ENCODE measurements around the gene GNAI2.

GNAI2 gene

DNA sequence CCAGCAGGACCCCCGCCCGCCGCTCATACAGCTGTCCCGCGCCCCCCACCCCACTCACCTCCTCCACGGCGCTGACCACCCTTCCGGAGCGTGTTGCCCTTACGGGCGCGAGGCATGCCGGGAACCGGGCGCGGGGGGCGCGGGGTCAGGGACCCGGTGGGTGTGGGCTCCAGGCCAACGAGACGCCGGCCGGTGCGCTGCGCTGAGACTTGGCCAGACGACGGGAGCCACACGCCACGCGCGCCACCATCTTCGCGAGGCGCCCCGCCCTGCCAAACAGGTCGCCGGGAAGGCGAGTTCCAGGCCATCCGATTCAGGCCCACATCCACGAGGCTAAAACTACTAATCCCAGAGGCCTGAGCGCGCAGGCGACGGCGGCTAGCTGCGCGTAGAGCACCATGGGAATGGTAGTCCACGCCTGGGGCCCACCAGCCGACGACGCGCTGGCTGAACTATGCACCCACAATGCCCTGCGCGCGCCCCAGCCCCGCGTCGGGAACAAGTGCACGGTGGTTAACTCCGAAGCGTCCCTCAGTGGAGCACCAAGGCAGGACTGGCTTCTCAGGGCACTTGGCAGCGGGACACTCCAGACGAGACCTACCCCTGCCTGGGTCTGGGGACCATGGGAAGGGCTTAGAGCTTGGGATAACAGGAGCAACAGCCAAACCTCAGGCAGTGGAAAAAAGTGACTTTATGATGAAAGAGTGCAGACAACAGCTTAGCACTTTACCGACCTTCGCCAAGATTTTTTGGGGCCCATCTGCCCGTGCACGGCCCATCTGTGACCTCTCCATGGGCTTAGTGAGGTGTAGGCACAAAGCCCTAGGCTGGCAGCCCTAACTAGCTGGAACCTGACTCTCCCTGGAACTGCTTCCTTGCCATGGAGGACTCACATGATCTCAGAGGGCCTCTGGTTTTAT, 56.4 kb downstream of the GNAI2 start, which contains the start of gene IFRD2:
Gene IFRD2 (minus strand): TSS at position 271 of the 920 bp plus-strand sequence. CDS start 155 bp downstream, at position 116.
- H3K27me3 ChIP-seq = no peaks in the 10 kb centered on the region
- peak within 1 kb of the TSS; percentile 69 for H3K27ac ChIP-seq
- H3K4me1 ChIP-seq (ENCODE audit: control insufficient read depth in 1 of 2, insufficient read depth in 1 of 2, low read depth in 1 of 2, low read length in 1 of 2) = peaks cover 19 to 23% of the 10 kb centered on the region in 2 experiments
- TF ChIP-seq, protein P1, sequence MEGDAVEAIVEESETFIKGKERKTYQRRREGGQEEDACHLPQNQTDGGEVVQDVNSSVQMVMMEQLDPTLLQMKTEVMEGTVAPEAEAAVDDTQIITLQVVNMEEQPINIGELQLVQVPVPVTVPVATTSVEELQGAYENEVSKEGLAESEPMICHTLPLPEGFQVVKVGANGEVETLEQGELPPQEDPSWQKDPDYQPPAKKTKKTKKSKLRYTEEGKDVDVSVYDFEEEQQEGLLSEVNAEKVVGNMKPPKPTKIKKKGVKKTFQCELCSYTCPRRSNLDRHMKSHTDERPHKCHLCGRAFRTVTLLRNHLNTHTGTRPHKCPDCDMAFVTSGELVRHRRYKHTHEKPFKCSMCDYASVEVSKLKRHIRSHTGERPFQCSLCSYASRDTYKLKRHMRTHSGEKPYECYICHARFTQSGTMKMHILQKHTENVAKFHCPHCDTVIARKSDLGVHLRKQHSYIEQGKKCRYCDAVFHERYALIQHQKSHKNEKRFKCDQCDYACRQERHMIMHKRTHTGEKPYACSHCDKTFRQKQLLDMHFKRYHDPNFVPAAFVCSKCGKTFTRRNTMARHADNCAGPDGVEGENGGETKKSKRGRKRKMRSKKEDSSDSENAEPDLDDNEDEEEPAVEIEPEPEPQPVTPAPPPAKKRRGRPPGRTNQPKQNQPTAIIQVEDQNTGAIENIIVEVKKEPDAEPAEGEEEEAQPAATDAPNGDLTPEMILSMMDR (IDR thresholded peaks at IDR 0.05) = peak; percentile 32
- H3K4me3 ChIP-seq (ENCODE audit: low read depth in 1 of 2, low read length in 1 of 2) = peak within 1 kb of the TSS; percentile 59 to 82
- peaks cover 12% of the 10 kb centered on the region for H3K36me3 ChIP-seq
- no peaks in the 10 kb centered on the region for H3K9me3 ChIP-seq

DNA sequence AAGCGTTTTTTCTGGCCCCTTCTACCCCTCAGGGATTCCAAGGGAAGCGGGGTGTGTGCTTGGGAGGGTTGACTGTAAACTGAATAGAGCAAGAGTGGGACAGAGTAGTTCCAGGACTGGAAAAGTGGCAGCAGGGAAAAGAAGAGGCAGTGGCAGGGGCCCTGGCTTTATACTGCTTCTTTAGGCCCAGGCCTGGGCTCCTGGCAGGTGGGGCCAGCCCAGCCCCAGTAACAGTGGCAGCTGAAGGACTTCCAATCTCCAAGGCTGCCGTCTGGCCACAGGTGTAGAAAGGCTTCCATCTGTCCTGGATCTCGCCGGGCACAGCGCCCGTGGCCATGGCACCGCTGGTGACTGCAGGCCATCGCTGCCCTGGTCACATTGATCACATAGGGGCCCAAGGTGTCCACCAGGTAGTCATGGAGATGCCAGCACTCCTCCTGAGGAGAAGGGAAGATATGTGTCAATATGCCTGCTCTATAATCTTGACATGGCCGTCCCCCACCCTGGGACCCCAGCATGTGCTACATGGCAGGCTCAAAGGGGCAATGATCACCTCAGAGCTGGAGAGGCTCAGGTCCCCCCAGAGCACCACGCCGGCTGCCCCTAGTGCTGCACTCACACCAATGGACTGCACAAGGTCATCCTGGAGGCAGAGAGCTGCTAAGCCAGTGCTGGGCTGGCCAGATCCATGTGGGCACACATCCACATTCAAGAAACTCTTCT, 57.2 kb downstream of the GNAI2 start:
- H3K4me1 ChIP-seq (ENCODE audit: control insufficient read depth in 1 of 2, insufficient read depth in 1 of 2, low read depth in 1 of 2, low read length in 1 of 2) = peaks cover 27 to 31% of the 10 kb centered on the region in 2 experiments
- no peaks in the 10 kb centered on the region for H3K27me3 ChIP-seq
- peaks cover 5% of the 10 kb centered on the region for H3K36me3 ChIP-seq
- TF ChIP-seq, protein P1 (IDR thresholded peaks at IDR 0.05) = no peak
- H3K9me3 ChIP-seq = no peaks in the 10 kb centered on the region
- H3K27ac ChIP-seq = peak overlapping the region; percentile 69
- peak overlapping the region in 1 of 2 experiments; percentile 59 for H3K4me3 ChIP-seq (ENCODE audit: low read depth in 1 of 2, low read length in 1 of 2)

DNA sequence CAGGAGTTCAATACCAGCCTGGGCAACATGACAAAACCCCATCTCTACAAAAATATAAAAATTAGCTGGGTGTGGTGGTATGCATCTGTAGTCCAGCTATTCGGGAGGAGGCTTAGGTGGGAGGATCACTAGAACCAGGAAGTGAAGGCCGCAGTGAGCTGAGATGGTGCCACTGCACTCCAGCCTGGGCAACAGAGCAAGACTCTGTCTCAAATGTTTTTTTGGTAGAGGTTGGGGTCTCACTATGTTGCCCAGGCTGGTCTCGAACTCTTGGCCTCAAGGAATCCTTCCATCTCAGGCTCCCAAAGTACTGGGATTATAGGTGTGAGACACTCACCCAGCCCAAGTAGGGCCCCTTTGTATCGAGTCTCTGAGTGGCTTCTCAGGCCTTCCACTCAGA, 58.1 kb downstream of the GNAI2 start:
- no peaks in the 10 kb centered on the region for H3K36me3 ChIP-seq
- no peak overlapping the region for H3K4me3 ChIP-seq (ENCODE audit: low read depth in 1 of 2, low read length in 1 of 2)
- H3K9me3 ChIP-seq = no peaks in the 10 kb centered on the region
- TF ChIP-seq, protein P1 (IDR thresholded peaks at IDR 0.05) = no peak
- H3K27ac ChIP-seq = peak overlapping the region; percentile 69
- H3K27me3 ChIP-seq = no peaks in the 10 kb centered on the region
- peaks cover 35 to 39% of the 10 kb centered on the region in 2 experiments for H3K4me1 ChIP-seq (ENCODE audit: control insufficient read depth in 1 of 2, insufficient read depth in 1 of 2, low read depth in 1 of 2, low read length in 1 of 2)

DNA sequence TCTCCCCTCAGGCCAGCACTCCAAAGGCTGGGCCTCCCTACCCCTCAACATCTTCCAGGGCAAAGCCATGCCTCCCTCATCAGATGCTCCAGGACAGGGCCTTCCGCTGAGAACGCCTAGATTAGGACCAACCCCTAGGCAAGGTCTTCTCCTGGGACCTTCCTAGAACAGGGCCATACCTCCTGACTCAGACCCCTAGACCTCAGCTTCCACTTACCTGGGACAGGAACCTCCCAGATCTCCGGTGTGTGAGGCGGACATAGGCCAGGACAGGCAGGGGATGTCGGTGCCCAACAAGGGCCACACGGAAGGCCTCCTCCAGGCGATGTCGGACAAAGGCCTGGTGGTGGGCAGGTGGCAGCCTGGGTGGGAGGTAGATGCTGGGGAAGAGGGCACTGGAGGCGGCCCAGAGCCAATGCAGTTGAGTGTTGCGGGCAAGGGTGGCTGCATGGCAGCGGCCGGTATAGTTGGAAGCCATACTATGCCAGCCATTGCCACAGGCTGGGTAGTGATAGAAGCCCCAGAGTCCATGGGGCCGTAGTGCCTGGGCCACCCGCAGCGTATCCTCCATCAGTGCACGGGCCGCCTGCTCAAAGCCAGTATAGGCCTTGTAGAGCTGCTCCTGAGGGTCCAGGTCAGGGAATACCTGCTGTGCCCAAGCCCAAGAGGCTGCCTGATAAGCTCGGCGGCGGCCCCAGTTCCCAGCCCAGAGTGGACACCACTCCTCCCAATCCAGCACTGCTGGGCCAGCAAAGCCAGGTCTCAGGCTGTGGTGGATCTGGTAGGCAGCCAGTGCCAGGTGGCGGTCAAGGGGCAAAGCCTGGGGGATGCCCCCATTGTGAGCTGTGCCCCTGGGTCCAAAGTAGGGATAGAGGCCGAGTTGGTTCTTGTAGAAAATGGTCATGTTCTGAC, 58.7 kb downstream of the GNAI2 start:
- H3K9me3 ChIP-seq = no peaks in the 10 kb centered on the region
- no peaks in the 10 kb centered on the region for H3K27me3 ChIP-seq
- H3K36me3 ChIP-seq = no peaks in the 10 kb centered on the region
- H3K27ac ChIP-seq = peak overlapping the region; percentile 25
- TF ChIP-seq, protein P1 (IDR thresholded peaks at IDR 0.05) = no peak
- H3K4me1 ChIP-seq (ENCODE audit: control insufficient read depth in 1 of 2, insufficient read depth in 1 of 2, low read depth in 1 of 2, low read length in 1 of 2) = peaks cover 37 to 43% of the 10 kb centered on the region in 2 experiments
- no peak overlapping the region for H3K4me3 ChIP-seq (ENCODE audit: low read depth in 1 of 2, low read length in 1 of 2)
